SK-N-DZ (cell line): ENCODE measurements around the gene PHOX2B.
A peak's percentile ranks its signal among the peaks of the same experiment; 100 is the strongest.
"Not testable (repeated sequence)": the region's sequence is repeated elsewhere in the genome, so short reads cannot be mapped to it uniquely, and the experiment has no call there.

Source experiments
- DNase-seq: peaks from one replicate; pipeline ENCODE4 v3.0.0-alpha.2; 2015; ENCODE audit warnings: low spot score

The PHOX2B gene

GRCh38 chr4:41748074-41748570, 403 bp downstream of the PHOX2B start:
- no peak for DNase-seq

- peak; percentile 28 for DNase-seq
Measured at GRCh38 chr4:41747230-41748055, 1.1 kb downstream of the PHOX2B start.

GRCh38 chr4:41746440-41747229, 1.9 kb downstream of the PHOX2B start:
- peak; percentile 42 for DNase-seq

- no peak for DNase-seq
Measured at GRCh38 chr4:41746025-41746439, 2.5 kb downstream of the PHOX2B start.

GRCh38 chr4:41745292-41746024, 3.1 kb downstream of the PHOX2B start:
- peak; percentile 47 for DNase-seq

GRCh38 chr4:41744572-41745291, 3.8 kb downstream of the PHOX2B start:
- DNase-seq = peak; percentile 45

GRCh38 chr4:41741354-41741753, 7.2 kb downstream of the PHOX2B start:
- peak; percentile 63 for DNase-seq

- not testable (repeated sequence) for DNase-seq
Measured at GRCh38 chr4:41737491-41737890, 11.0 kb downstream of the PHOX2B start.

GRCh38 chr4:41734371-41734770, 14.2 kb downstream of the PHOX2B start:
- no peak for DNase-seq

- DNase-seq = peak; percentile 93
Measured at GRCh38 chr4:41731569-41732126, 16.9 kb downstream of the PHOX2B start.

- no peak for DNase-seq
Measured at GRCh38 chr4:41728573-41728913, 20.0 kb downstream of the PHOX2B start.

- peak; percentile 93 for DNase-seq
Measured at GRCh38 chr4:41727861-41728572, 20.5 kb downstream of the PHOX2B start.

GRCh38 chr4:41725254-41725653, 23.3 kb downstream of the PHOX2B start:
- DNase-seq = no peak

GRCh38 chr4:41723286-41723685, 25.2 kb downstream of the PHOX2B start:
- no peak for DNase-seq

- no peak for DNase-seq
Measured at GRCh38 chr4:41722181-41722580, 26.3 kb downstream of the PHOX2B start.

- no peak for DNase-seq
Measured at GRCh38 chr4:41719417-41719816, 29.1 kb downstream of the PHOX2B start.

- DNase-seq = no peak
Measured at GRCh38 chr4:41718907-41719306, 29.6 kb downstream of the PHOX2B start.

- DNase-seq = peak; percentile 96
Measured at GRCh38 chr4:41715155-41715554, 33.4 kb downstream of the PHOX2B start.

GRCh38 chr4:41714364-41715000, 34.0 kb downstream of the PHOX2B start:
- DNase-seq = peak; percentile 98

GRCh38 chr4:41713768-41714167, 34.8 kb downstream of the PHOX2B start:
- no peak for DNase-seq
